OCI-LY1 (cell line): ENCODE results near the gene SLIT3.

Experiments
- H2AFZ ChIP-seq: fragments of 200-600 bp; sonication (generic), shearing (Covaris generic); 2 replicates; pipeline ENCODE4 v1.6.0; 2014; ENCODE audit warnings: antibody characterized with exemption, mild to moderate bottlenecking, low read length
- H3F3A ChIP-seq: fragments of 200-600 bp; sonication (generic), shearing (Covaris generic); 2 replicates; pipeline ENCODE4 v1.6.0; 2014; ENCODE audit warnings: mild to moderate bottlenecking, antibody characterized with exemption, low read length, moderate library complexity; ENCODE audit not compliant: insufficient read depth
- H3K27ac ChIP-seq: fragments of 200-600 bp; sonication (generic); 2 replicates; pipeline ENCODE4 v1.5.1; 2014; ENCODE audit warnings: low read length, mixed run types, mild to moderate bottlenecking, low read depth; ENCODE audit not compliant: poor library complexity, severe bottlenecking
- H3K27me3 ChIP-seq: fragments of 200-600 bp; sonication (generic); 2 replicates; pipeline ENCODE4 v1.6.0; 2014; ENCODE audit warnings: antibody characterized with exemption, mild to moderate bottlenecking, low read length, moderate library complexity; ENCODE audit not compliant: insufficient read depth
- H3K36me3 ChIP-seq: fragments of 200-600 bp; sonication (generic); 2 replicates; pipeline ENCODE4 v1.6.1; 2014; ENCODE audit warnings: mild to moderate bottlenecking, antibody characterized with exemption, low read length, moderate library complexity, mixed read lengths; ENCODE audit not compliant: insufficient read depth
- H3K4me1 ChIP-seq: fragments of 200-600 bp; sonication (generic); 2 replicates; pipeline ENCODE4 v1.5.1; 2014; ENCODE audit warnings: mild to moderate bottlenecking, low read length, moderate library complexity; ENCODE audit not compliant: insufficient read depth, severe bottlenecking
- H3K4me2 ChIP-seq: fragments of 200-600 bp; sonication (generic), shearing (Covaris generic); 2 replicates; pipeline ENCODE4 v1.6.1; 2014; ENCODE audit warnings: low read length
- H3K4me3 ChIP-seq: fragments of 200-600 bp; sonication (generic); 2 replicates; pipeline ENCODE4 v1.5.1; 2014; ENCODE audit warnings: low read length, low read depth, mild to moderate bottlenecking, mixed read lengths; ENCODE audit not compliant: poor library complexity, severe bottlenecking
- H3K79me2 ChIP-seq: fragments of 200-600 bp; shearing (Covaris generic); 2 replicates; pipeline ENCODE4 v1.6.1; 2016; ENCODE audit warnings: mixed run types, low read length, mixed read lengths; ENCODE audit not compliant: insufficient read depth
- H3K9ac ChIP-seq: fragments of 200-600 bp; sonication (generic), shearing (Covaris generic); 2 replicates; pipeline ENCODE4 v1.6.1; 2014; ENCODE audit warnings: mild to moderate bottlenecking, low read length, mixed read lengths
- H3K9me2 ChIP-seq: fragments of 200-600 bp; sonication (generic), shearing (Covaris generic); 2 replicates; pipeline ENCODE4 v1.6.1; 2014; ENCODE audit warnings: low read depth, mild to moderate bottlenecking, low read length, mixed read lengths
- H3K9me3 ChIP-seq: fragments of 200-600 bp; shearing (Covaris generic); 2 replicates; pipeline ENCODE4 v1.6.1; 2014; ENCODE audit warnings: low read length, mixed read lengths
- H4K20me1 ChIP-seq: fragments of 200-600 bp; sonication (generic), shearing (Covaris generic); 2 replicates; pipeline ENCODE4 v1.6.0; 2016; ENCODE audit warnings: mild to moderate bottlenecking, low read length; ENCODE audit not compliant: insufficient read depth
- CTCF ChIP-seq: fragments of 200-600 bp; sonication (generic), shearing (Covaris generic); IDR thresholded peaks from 2 replicates; pipeline ENCODE4 v1.5.1; 2017; ENCODE audit warnings: mild to moderate bottlenecking, antibody characterized with exemption, low read length, moderate library complexity, mixed read lengths
- EZH2 ChIP-seq: fragments of 200-600 bp; sonication (generic), shearing (Covaris generic); IDR thresholded peaks from 2 replicates; pipeline ENCODE4 v1.8.0; 2017; ENCODE audit warnings: borderline replicate concordance, mixed run types, mild to moderate bottlenecking, antibody characterized with exemption, low read length, moderate library complexity, mixed read lengths

The SLIT3 gene

GRCh38 chr5:168860081-168860480 lies 440.9 kb downstream of the SLIT3 start:
- H3K36me3 ChIP-seq, result no peaks in the 10 kb centered on the region
- H3K4me3 ChIP-seq, result no peak overlapping the region
- H3K27ac ChIP-seq, result no peak overlapping the region
- no peaks in the 10 kb centered on the region for H3F3A ChIP-seq
- H3K9me2 ChIP-seq, result no peaks in the 10 kb centered on the region
- H3K79me2 ChIP-seq, result no peaks in the 10 kb centered on the region
- H3K9me3 ChIP-seq, result no peaks in the 10 kb centered on the region
- no peaks in the 10 kb centered on the region for H3K4me1 ChIP-seq
- H3K4me2 ChIP-seq, result no peak overlapping the region
- no peaks in the 10 kb centered on the region for H4K20me1 ChIP-seq
- no peak overlapping the region for H3K9ac ChIP-seq
- no peaks in the 10 kb centered on the region for H3K27me3 ChIP-seq
- TF ChIP-seq CTCF, result no peak
- TF ChIP-seq EZH2, result no peak
- H2AFZ ChIP-seq, result no peak overlapping the region

- Histone ChIP-seq H3K4me3 (no peak overlapping the region), H4K20me1 (no peaks in the 10 kb centered on the region), H3K36me3 (no peaks in the 10 kb centered on the region), H3K9me2 (no peaks in the 10 kb centered on the region), H3K9me3 (no peaks in the 10 kb centered on the region), H3K4me2 (no peak overlapping the region), H3K27ac (no peak overlapping the region), H3K27me3 (no peaks in the 10 kb centered on the region), H3K79me2 (no peaks in the 10 kb centered on the region), H3F3A (no peaks in the 10 kb centered on the region), H3K9ac (no peak overlapping the region), H3K4me1 (no peaks in the 10 kb centered on the region), H2AFZ (no peak overlapping the region)
- no peak for TF ChIP-seq CTCF
- TF ChIP-seq EZH2, result no peak
Observed at GRCh38 chr5:168859471-168859870, 441.5 kb downstream of the SLIT3 start.

- H3K4me2 ChIP-seq, result no peak overlapping the region
- H4K20me1 ChIP-seq, result no peaks in the 10 kb centered on the region
- no peaks in the 10 kb centered on the region for H3K27me3 ChIP-seq
- H3K79me2 ChIP-seq, result no peaks in the 10 kb centered on the region
- no peaks in the 10 kb centered on the region for H3F3A ChIP-seq
- H3K27ac ChIP-seq, result no peak overlapping the region
- H3K9me2 ChIP-seq, result no peaks in the 10 kb centered on the region
- H3K4me3 ChIP-seq, result no peak overlapping the region
- no peak overlapping the region for H2AFZ ChIP-seq
- H3K9ac ChIP-seq, result no peak overlapping the region
- H3K36me3 ChIP-seq, result no peaks in the 10 kb centered on the region
- H3K4me1 ChIP-seq, result no peaks in the 10 kb centered on the region
- H3K9me3 ChIP-seq, result no peaks in the 10 kb centered on the region
- no peak for TF ChIP-seq EZH2
- TF ChIP-seq CTCF, result no peak
Observed at GRCh38 chr5:168858994-168859393, 441.9 kb downstream of the SLIT3 start.
